Epithelial cell of esophagus (primary cell): ENCODE results near the gene PKHD1.

Experiments
- DNase-seq: peaks from one replicate; pipeline ENCODE4 v3.0.0; 2010; ENCODE audit warnings: low read depth
- H3K4me3 ChIP-seq: 2 replicates; pipeline ENCODE4 v1.5.1; 2011; ENCODE audit warnings: mild to moderate bottlenecking, low read length, control low read depth
- TF ChIP-seq, protein P1 (sequence below): IDR thresholded peaks from 2 replicates; pipeline ENCODE4 v1.5.1; 2011; ENCODE audit warnings: low read depth, mild to moderate bottlenecking, low read length, control low read depth, inconsistent platforms; ENCODE audit not compliant: insufficient read depth; ENCODE audit errors: missing control alignments

PKHD1 gene

DNA sequence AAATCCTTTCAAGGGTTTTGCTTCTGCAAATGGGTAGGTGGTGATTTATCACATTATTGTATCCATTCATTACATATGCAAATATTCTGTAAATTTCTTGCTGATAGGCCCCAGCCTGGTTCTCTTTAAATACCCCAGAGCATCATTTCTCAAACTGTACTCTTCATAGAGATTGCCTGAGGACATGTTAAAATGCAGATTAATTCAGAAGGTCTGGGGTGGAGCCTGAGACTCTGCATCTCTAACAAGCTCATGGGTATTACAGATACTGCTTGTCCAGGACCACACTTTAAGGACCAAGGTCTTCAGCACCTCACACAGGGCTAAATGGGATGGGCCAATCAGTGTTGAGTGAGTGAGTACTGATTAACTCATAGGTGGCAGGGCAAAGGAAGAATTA lies 46.3 kb downstream of the PKHD1 start:
- no peak overlapping the region for H3K4me3 ChIP-seq
- TF ChIP-seq, protein P1, sequence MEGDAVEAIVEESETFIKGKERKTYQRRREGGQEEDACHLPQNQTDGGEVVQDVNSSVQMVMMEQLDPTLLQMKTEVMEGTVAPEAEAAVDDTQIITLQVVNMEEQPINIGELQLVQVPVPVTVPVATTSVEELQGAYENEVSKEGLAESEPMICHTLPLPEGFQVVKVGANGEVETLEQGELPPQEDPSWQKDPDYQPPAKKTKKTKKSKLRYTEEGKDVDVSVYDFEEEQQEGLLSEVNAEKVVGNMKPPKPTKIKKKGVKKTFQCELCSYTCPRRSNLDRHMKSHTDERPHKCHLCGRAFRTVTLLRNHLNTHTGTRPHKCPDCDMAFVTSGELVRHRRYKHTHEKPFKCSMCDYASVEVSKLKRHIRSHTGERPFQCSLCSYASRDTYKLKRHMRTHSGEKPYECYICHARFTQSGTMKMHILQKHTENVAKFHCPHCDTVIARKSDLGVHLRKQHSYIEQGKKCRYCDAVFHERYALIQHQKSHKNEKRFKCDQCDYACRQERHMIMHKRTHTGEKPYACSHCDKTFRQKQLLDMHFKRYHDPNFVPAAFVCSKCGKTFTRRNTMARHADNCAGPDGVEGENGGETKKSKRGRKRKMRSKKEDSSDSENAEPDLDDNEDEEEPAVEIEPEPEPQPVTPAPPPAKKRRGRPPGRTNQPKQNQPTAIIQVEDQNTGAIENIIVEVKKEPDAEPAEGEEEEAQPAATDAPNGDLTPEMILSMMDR: no peak
- no peak for DNase-seq

DNA sequence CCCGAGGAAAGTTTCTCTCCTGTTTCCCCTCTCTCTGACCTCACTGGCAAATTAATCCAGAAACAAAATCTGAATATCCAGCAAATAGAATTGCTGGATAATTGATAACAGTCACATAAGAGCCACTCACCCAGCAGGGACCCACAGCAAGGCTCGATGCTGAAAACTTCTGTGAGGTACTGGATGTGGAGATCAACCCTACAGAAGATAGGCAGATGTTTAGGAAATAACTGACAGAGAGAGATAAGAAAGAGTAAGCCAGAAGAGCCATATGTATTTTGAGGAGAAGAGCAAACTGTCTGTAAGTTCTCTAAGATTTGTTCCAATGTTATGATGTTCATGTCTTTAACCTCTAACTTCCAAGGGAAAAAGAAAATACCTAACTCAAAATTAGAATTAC lies 59.7 kb downstream of the PKHD1 start:
- TF ChIP-seq, protein P1: no peak

DNA sequence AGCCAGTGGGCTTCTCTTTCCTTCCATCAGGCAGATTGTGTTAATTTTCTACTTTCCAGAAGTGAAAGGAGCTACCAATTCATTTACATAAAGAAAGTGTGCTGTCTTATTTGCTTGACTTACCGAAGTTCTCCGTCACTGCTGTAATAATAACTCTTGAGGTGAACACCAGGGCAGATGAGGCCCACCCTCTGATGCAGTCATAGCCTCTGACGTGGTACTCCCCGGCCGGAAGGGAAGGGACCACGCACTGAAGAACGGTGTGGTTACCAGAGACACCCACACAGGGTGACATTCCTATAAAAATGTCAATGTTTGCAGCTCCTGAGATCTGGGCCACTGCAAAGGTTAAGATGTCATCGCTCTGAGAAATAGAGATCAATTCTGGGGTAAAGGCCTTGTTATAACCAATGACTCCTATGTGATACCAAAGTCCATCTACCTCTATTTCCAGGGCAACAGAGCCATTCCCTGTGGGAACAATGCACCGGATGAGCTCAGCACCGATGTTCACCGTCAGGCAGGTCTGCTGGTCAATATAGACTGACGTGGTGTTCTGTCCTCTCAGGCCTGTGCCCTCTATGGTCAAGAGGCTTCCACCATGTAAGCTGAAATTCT lies 62.9 kb downstream of the PKHD1 start:
- H3K4me3 ChIP-seq: no peak overlapping the region
- TF ChIP-seq, protein P1: no peak
- no peak for DNase-seq

More for the DNA sequence above, 59.7 kb downstream of the PKHD1 start:
- no peak for DNase-seq
- H3K4me3 ChIP-seq: no peak overlapping the region

DNA sequence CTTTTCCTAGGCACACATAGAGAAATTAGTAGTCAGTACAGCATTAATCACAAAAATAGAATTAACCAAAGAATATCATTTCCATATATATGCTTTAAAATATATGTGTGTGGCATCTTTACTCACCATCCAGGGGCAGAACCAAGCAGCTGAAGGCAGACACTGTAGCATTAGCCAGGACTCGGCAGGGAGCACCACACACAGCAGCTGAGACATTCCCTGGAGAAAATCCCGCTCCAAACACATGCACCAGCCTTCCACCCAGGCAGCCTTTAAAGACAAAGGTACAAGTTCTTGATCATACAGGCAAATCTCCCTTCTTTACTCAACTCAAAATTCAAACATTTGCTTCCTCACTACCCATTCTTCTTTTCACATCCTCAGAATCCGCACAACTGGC lies 64.7 kb downstream of the PKHD1 start:
- H3K4me3 ChIP-seq: no peak overlapping the region
- TF ChIP-seq, protein P1: no peak
- DNase-seq: no peak

DNA sequence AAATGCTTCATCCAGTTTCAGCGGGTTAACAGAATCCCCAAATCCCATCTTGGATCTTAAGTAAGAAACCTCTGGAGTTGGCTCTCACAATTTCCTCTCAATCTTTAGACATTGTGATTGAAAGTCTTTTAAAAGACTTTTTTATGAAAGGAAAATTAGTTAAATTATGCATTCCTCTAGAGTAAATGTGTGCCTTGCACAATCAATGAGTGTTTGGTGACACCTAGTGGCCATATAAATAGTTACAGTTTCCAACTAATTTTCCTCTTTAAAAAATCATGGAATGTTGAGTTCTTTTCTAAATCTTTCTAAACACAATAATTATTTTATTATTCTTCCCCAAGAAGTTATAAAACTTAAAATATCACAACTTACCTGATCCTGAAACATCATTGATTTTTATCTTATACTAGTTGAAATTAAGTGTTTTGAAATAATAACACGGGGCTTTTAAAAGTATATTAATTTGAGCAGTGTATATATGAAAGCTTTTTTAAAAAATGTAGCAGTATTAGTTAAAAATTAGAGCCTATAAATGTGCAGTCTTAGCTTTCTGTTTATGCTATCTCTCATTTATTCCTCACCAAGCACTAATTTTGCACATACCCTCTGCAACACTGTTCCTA lies 66.4 kb downstream of the PKHD1 start:
- DNase-seq: peak; percentile 42
- no peak overlapping the region for H3K4me3 ChIP-seq
- TF ChIP-seq, protein P1: peak; percentile 55

DNA sequence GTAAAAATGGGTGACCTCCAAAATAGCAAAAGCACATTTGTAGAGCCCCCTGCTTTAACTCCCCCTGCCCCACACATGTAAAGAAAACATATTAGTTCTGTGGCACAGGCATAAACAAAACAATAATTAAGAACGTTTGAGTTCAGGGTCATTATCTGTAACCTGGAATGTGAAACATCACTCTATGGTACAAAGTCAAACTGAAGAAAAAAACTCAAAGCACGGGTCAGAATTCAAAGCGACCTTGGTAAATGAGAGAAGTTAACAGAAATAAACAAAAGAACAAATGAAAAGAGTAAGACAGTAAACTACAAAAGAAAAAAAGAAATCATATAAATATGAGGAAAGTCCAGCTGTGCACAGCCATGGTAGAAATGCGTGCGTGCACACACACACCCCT lies 67.5 kb downstream of the PKHD1 start:
- H3K4me3 ChIP-seq: no peak overlapping the region
- TF ChIP-seq, protein P1: no peak
- DNase-seq: no peak

DNA sequence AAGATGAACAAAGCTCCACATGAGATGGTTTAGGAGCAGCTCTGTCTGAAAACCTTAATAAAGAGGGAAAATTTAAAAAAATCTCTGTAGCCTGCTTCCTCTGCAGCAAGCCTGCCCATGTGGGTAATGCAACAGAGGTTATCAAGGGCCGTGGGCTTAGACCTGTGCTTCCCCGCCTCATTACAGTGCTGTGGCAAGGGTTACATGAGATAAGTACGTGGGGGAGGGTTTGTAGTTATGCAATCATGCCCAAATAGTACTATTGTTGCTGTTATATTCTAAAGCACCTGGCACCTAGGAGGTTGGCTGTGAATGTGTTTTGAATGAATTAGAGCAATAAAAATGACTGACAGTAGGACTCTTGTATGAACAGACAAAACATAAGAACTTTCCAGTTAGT lies 68.3 kb downstream of the PKHD1 start:
- H3K4me3 ChIP-seq: no peak overlapping the region
- TF ChIP-seq, protein P1: no peak
- no peak for DNase-seq
